ENCODE results near the gene IMMP2L. TPM values are rescaled to one million over a fixed set of nuclear protein-coding genes. Genes with fewer than 3 reads are reported as not detected.
"Not testable (repeated sequence)": the region's sequence is repeated elsewhere in the genome, so short reads cannot be mapped to it uniquely, and the experiment has no call there.

Gene IMMP2L
- polyA plus RNA-seq (12.0 to 14.1 TPM (median 12.6 TPM) in 3 replicates), polyA minus RNA-seq (2.0 to 20.1 TPM (median 10.0 TPM) in 3 replicates)
- 9.2 TPM for polyA plus RNA-seq (2011; ENCODE audit: low read depth)
- polyA plus RNA-seq (2011; cell fraction: cytosol; rRNA removed), result 10.5 and 15.9 TPM in 2 replicates
- 31.6 and 34.1 TPM in 2 replicates for polyA plus RNA-seq (2011; cell fraction: nucleus; rRNA removed)
- 12.4 and 13.3 TPM in 2 replicates for polyA plus RNA-seq (2012; ENCODE audit: low replicate concordance)
- polyA minus RNA-seq (2011; cell fraction: cytosol; rRNA and poly(A)+ RNA removed), result 4.0 TPM
- polyA minus RNA-seq (2011; cell fraction: nucleus; rRNA and poly(A)+ RNA removed), result 20.5 and 32.7 TPM in 2 replicates

- peak within 1 kb of the TSS; percentile 89 for H3K9ac ChIP-seq (ENCODE audit: control insufficient read depth, extremely low read depth, insufficient read depth, low read length)
- H3K79me2 ChIP-seq (ENCODE audit: control insufficient read depth, insufficient read depth, low read length), result peaks cover 2% of the 10 kb centered on the region
- peak within 1 kb of the TSS; percentile 78 for H3K27ac ChIP-seq (ENCODE audit: control insufficient read depth, insufficient read depth, low read length)
- peak within 1 kb of the TSS; percentile 93 for H3K4me2 ChIP-seq (ENCODE audit: control insufficient read depth, extremely low read depth, insufficient read depth, low read depth, low read length)
- peak within 1 kb of the TSS; percentile 95 for H2AFZ ChIP-seq (ENCODE audit: control insufficient read depth, low read length)
- peaks cover 17% of the 10 kb centered on the region for H3K4me1 ChIP-seq (ENCODE audit: control insufficient read depth, extremely low read depth, insufficient read depth, low read length)
- TF ChIP-seq EZH2 (IDR thresholded peaks at IDR 0.05; ENCODE audit: low read length) (no peak), CTCF (optimal IDR thresholded peaks at IDR 0.05 in 1 of 3, IDR thresholded peaks at IDR 0.05 in 1 of 3, conservative IDR thresholded peaks at IDR 0.05 in 1 of 3; ENCODE audit: extremely low read depth in 1 of 3, insufficient read depth in 2 of 3, low read length in 3 of 3) (peak in 2 of 3 experiments; percentile 12 to 43)
- H3K4me3 ChIP-seq (ENCODE audit: control insufficient read depth in 2 of 3, extremely low read depth in 1 of 3, insufficient read depth in 2 of 3, low read depth in 1 of 3, low read length in 3 of 3), result peak within 1 kb of the TSS; percentile 65 to 90 (median 79)
- peaks cover 3% of the 10 kb centered on the region in 2 experiments for H3K36me3 ChIP-seq (ENCODE audit: control insufficient read depth in 2 of 2, extremely low read depth in 1 of 2, insufficient read depth in 2 of 2, low read length in 2 of 2)
- H4K20me1 ChIP-seq (ENCODE audit: control insufficient read depth, extremely low read depth, insufficient read depth, low read length), result no peaks in the 10 kb centered on the region
- H3K27me3 ChIP-seq (ENCODE audit: control insufficient read depth, extremely low read depth, insufficient read depth, low read length), result no peaks in the 10 kb centered on the region
- FAIRE-seq, result peak; percentile 23
- dilution Hi-C loops (cut with MboI; ENCODE audit: extremely low pct_ligation_motif_present, low sequenced_read_pairs), result no loop called here
- H3K9me1 ChIP-seq (ENCODE audit: control insufficient read depth, extremely low read depth, insufficient read depth, low read length), result no peaks in the 10 kb centered on the region
- DNase-seq (ENCODE audit: low read depth, low spot score), result peak; percentile 19
- H3K9me3 ChIP-seq (ENCODE audit: control insufficient read depth, low read depth, low read length), result no peaks in the 10 kb centered on the region
Measured at GRCh38 chr7:111561904-111562732, at the start of gene IMMP2L. TSS of gene IMMP2L (minus strand) at chr7:111562492.

GRCh38 chr7:111609483-111610254 lies 47.4 kb upstream of the IMMP2L start:
- H3K4me3 ChIP-seq (ENCODE audit: control insufficient read depth in 2 of 3, extremely low read depth in 1 of 3, insufficient read depth in 2 of 3, low read depth in 1 of 3, low read length in 3 of 3); H3K9ac ChIP-seq (ENCODE audit: control insufficient read depth, extremely low read depth, insufficient read depth, low read length); dilution Hi-C loops (cut with MboI; ENCODE audit: extremely low pct_ligation_motif_present, low sequenced_read_pairs); H3K9me1 ChIP-seq (ENCODE audit: control insufficient read depth, extremely low read depth, insufficient read depth, low read length); DNase-seq (ENCODE audit: low read depth, low spot score); H3K27me3 ChIP-seq (ENCODE audit: control insufficient read depth, extremely low read depth, insufficient read depth, low read length); H3K79me2 ChIP-seq (ENCODE audit: control insufficient read depth, insufficient read depth, low read length); H3K4me1 ChIP-seq (ENCODE audit: control insufficient read depth, extremely low read depth, insufficient read depth, low read length); FAIRE-seq; H2AFZ ChIP-seq (ENCODE audit: control insufficient read depth, low read length); H3K9me3 ChIP-seq (ENCODE audit: control insufficient read depth, low read depth, low read length); H3K36me3 ChIP-seq (ENCODE audit: control insufficient read depth in 2 of 2, extremely low read depth in 1 of 2, insufficient read depth in 2 of 2, low read length in 2 of 2); H3K4me2 ChIP-seq (ENCODE audit: control insufficient read depth, extremely low read depth, insufficient read depth, low read depth, low read length); H4K20me1 ChIP-seq (ENCODE audit: control insufficient read depth, extremely low read depth, insufficient read depth, low read length); H3K27ac ChIP-seq (ENCODE audit: control insufficient read depth, insufficient read depth, low read length): not testable (repeated sequence)

Data from keratinocyte (primary cell).